H1 (cell line): ENCODE results near the gene FERMT2. TPM values are rescaled to one million over a fixed set of nuclear protein-coding genes. Genes with fewer than 3 reads are reported as not detected.

Experiments used
- CTCF ChIA-PET: fragments of 300-600 bp; sonication (Branson Sonifier 250); formaldehyde crosslinking; loops from one replicate; lab custom pipeline; 2021; ENCODE audit not compliant: partially characterized antibody; lab: Charles Lee
- POLR2A ChIA-PET: fragments of 300-600 bp; sonication (Branson Sonifier 250); formaldehyde crosslinking; loops from one replicate; lab custom pipeline; 2021; ENCODE audit warnings: inconsistent platforms; ENCODE audit not compliant: partially characterized antibody; lab: Charles Lee
- DNase-seq, 2 experiments: peaks; one replicate each; pipeline versions ENCODE4 v3.0.0 to v3.0.0-alpha.2; 2010 to 2022; ENCODE audit warnings: low spot score in 2 of 2, low read depth in 1 of 2, mixed read lengths in 1 of 2
- FAIRE-seq: peaks from 2 replicates; lab custom pipeline; 2011; peaks lifted over from hg19 to GRCh38; lab: Jason Lieb, UNC
- H2AFZ ChIP-seq: 2 replicates; pipeline ENCODE4 v1.8.1; 2012; ENCODE audit warnings: low read length, inconsistent platforms
- H2AK5ac ChIP-seq: 2 replicates; pipeline ENCODE4 v1.6.1; 2013; ENCODE audit warnings: low read depth, low read length
- H2BK120ac ChIP-seq: replicated peaks from 2 replicates; pipeline ENCODE3; 2013; ENCODE audit warnings: low read depth, low read length, inconsistent platforms
- H2BK12ac ChIP-seq: 2 replicates; pipeline ENCODE4 v1.6.1; 2013; ENCODE audit warnings: low read depth, low read length
- H2BK15ac ChIP-seq: 2 replicates; pipeline ENCODE4 v1.6.1; 2013; ENCODE audit warnings: low read length
- H2BK20ac ChIP-seq: 2 replicates; pipeline ENCODE4 v1.6.1; 2013; ENCODE audit warnings: low read length
- H2BK5ac ChIP-seq: 2 replicates; pipeline ENCODE4 v1.6.1; 2013; ENCODE audit warnings: low read depth, low read length
- H3K14ac ChIP-seq: 2 replicates; pipeline ENCODE4 v1.6.1; 2013; ENCODE audit warnings: inconsistent platforms; ENCODE audit not compliant: insufficient read length
- H3K18ac ChIP-seq: 2 replicates; pipeline ENCODE4 v1.6.1; 2013; ENCODE audit warnings: low read length; ENCODE audit errors: extremely low read depth
- H3K23ac ChIP-seq: 2 replicates; pipeline ENCODE4 v1.6.1; 2013; ENCODE audit warnings: inconsistent platforms; ENCODE audit not compliant: insufficient read length
- H3K23me2 ChIP-seq: 2 replicates; pipeline ENCODE4 v1.6.1; 2013; ENCODE audit warnings: low read depth, low read length
- H3K27ac ChIP-seq: 2 replicates; pipeline ENCODE4 v1.6.1; 2011; ENCODE audit warnings: low read depth, low read length, inconsistent platforms
- H3K27me3 ChIP-seq, 4 experiments: replicated peaks in 1 of 4; 1 replicate in 1 of 4; 2 replicates in 3 of 4; pipeline versions ENCODE4 v1.6.1 to v1.8.1; 2011 to 2013; ENCODE audit warnings: low read length in 3 of 4, mild to moderate bottlenecking in 3 of 4, inconsistent platforms in 2 of 4, mixed read lengths in 2 of 4, moderate library complexity in 1 of 4; ENCODE audit not compliant: control insufficient read depth in 3 of 4, insufficient read depth in 3 of 4; ENCODE audit errors: extremely low read depth in 1 of 4
- H3K36me3 ChIP-seq, 4 experiments: 2 replicates each; pipeline versions ENCODE4 v1.6.1 to v1.8.1; 2011 to 2013; ENCODE audit warnings: mild to moderate bottlenecking in 4 of 4, low read length in 3 of 4, moderate library complexity in 2 of 4, control low read depth in 1 of 4, inconsistent platforms in 1 of 4; ENCODE audit not compliant: insufficient read depth in 4 of 4, control insufficient read depth in 2 of 4
- H3K4ac ChIP-seq: replicated peaks from 2 replicates; pipeline ENCODE3; 2013; ENCODE audit warnings: low read length, low read depth, mixed read lengths, inconsistent platforms; ENCODE audit not compliant: insufficient read length
- H3K4me1 ChIP-seq, 4 experiments: replicated peaks in 1 of 4; 1 replicate in 1 of 4; 2 replicates in 3 of 4; pipeline versions ENCODE4 v1.6.1 to v1.8.1; 2011 to 2013; ENCODE audit warnings: low read length in 3 of 4, inconsistent platforms in 2 of 4, mixed read lengths in 1 of 4; ENCODE audit not compliant: insufficient read depth in 4 of 4, control insufficient read depth in 3 of 4
- H3K4me2 ChIP-seq, 2 experiments: 2 replicates each; pipeline versions ENCODE4 v1.6.1 to v1.8.1; 2011 to 2013; ENCODE audit warnings: low read depth in 2 of 2, low read length in 2 of 2, control low read depth in 1 of 2, inconsistent platforms in 1 of 2, mild to moderate bottlenecking in 1 of 2; ENCODE audit not compliant: insufficient read depth in 1 of 2
- H3K4me3 ChIP-seq, 4 experiments: fragments of 200-600, 300-600 bp in 1 of 4; sonication (generic), shearing (Covaris generic), sonication (Bioruptor Twin) in 1 of 4; 2 replicates each; pipeline versions ENCODE4 v1.5.1 to v1.8.1; 2011 to 2016; ENCODE audit warnings: low read length in 4 of 4, low read depth in 3 of 4, control low read depth in 2 of 4, inconsistent platforms in 2 of 4, mild to moderate bottlenecking in 2 of 4, mixed read lengths in 1 of 4, moderate library complexity in 1 of 4; ENCODE audit not compliant: insufficient read depth in 2 of 4; ENCODE audit errors: extremely low read depth in 1 of 4
- H3K56ac ChIP-seq: replicated peaks from 2 replicates; pipeline ENCODE3; 2013; ENCODE audit warnings: low read depth, mild to moderate bottlenecking, mixed read lengths, low read length, inconsistent platforms; ENCODE audit not compliant: insufficient read length
- H3K79me1 ChIP-seq: 2 replicates; pipeline ENCODE4 v1.6.1; 2013; ENCODE audit warnings: low read depth, low read length, control low read depth
- H3K79me2 ChIP-seq, 2 experiments: 2 replicates each; pipeline versions ENCODE4 v1.6.1 to v1.8.1; 2012 to 2013; ENCODE audit warnings: low read length in 2 of 2, mild to moderate bottlenecking in 2 of 2, inconsistent platforms in 1 of 2; ENCODE audit not compliant: insufficient read depth in 2 of 2, control insufficient read depth in 1 of 2
- H3K9ac ChIP-seq, 4 experiments: replicated peaks in 1 of 4; 1 replicate in 1 of 4; 2 replicates in 3 of 4; pipeline versions ENCODE4 v1.6.1 to v1.8.1; 2011 to 2013; ENCODE audit warnings: low read depth in 3 of 4, low read length in 3 of 4, control low read depth in 2 of 4, mild to moderate bottlenecking in 2 of 4, moderate library complexity in 2 of 4, inconsistent platforms in 1 of 4; ENCODE audit errors: extremely low read depth in 1 of 4
- H3K9me3 ChIP-seq, 2 experiments: 2 replicates each; pipeline versions ENCODE4 v1.6.1 to v1.8.1; 2012 to 2013; ENCODE audit warnings: mild to moderate bottlenecking in 2 of 2, moderate library complexity in 2 of 2, control low read depth in 1 of 2, inconsistent platforms in 1 of 2, low read depth in 1 of 2, low read length in 1 of 2, mixed read lengths in 1 of 2; ENCODE audit not compliant: insufficient read depth in 2 of 2
- H4K20me1 ChIP-seq, 2 experiments: replicated peaks in 1 of 2; 2 replicates each; pipeline versions ENCODE3 to v1.8.1; 2011 to 2013; ENCODE audit warnings: inconsistent platforms in 2 of 2, low read length in 2 of 2, mild to moderate bottlenecking in 1 of 2; ENCODE audit not compliant: insufficient read depth in 2 of 2, control insufficient read depth in 1 of 2
- H4K5ac ChIP-seq: 2 replicates; pipeline ENCODE4 v1.6.1; 2013; ENCODE audit warnings: low read length, low read depth, mixed read lengths, inconsistent platforms; ENCODE audit not compliant: insufficient read length
- H4K8ac ChIP-seq: 2 replicates; pipeline ENCODE4 v1.8.0; 2013; ENCODE audit warnings: mild to moderate bottlenecking, moderate library complexity, low read length, inconsistent platforms; ENCODE audit not compliant: insufficient read depth; ENCODE audit errors: extremely low read depth
- H4K91ac ChIP-seq: replicated peaks from 2 replicates; pipeline ENCODE3; 2013; ENCODE audit warnings: low read length, mixed read lengths, inconsistent platforms; ENCODE audit not compliant: insufficient read length
- BCL11A ChIP-seq, 2 experiments: IDR thresholded peaks; one replicate each; pipeline ENCODE4 v1.6.1; 2011; ENCODE audit warnings: low read depth in 2 of 2, low read length in 2 of 2, mild to moderate bottlenecking in 2 of 2
- CBX8 ChIP-seq: fragments of 300-800, 300-1000 bp; sonication (generic); IDR thresholded peaks from 2 replicates; pipeline ENCODE4 v1.7.1; 2016; ENCODE audit warnings: low read depth, low read length, borderline replicate concordance
- EP300 ChIP-seq, 2 experiments: IDR thresholded peaks; 1 replicate in 1 of 2; 2 replicates in 1 of 2; pipeline ENCODE4 v1.6.1; 2011 to 2012; ENCODE audit warnings: low read depth in 2 of 2, low read length in 2 of 2, mild to moderate bottlenecking in 2 of 2, borderline replicate concordance in 1 of 2, inconsistent platforms in 1 of 2, moderate library complexity in 1 of 2
- HDAC2 ChIP-seq, 2 experiments: fragments of 300-600 bp in 1 of 2; sonication (generic) in 1 of 2; IDR thresholded peaks; 2 replicates each; pipeline ENCODE4 v1.6.1; 2011 to 2012; ENCODE audit warnings: low read depth in 2 of 2, low read length in 2 of 2, mild to moderate bottlenecking in 2 of 2, moderate library complexity in 2 of 2, borderline replicate concordance in 1 of 2, inconsistent platforms in 1 of 2
- KDM1A ChIP-seq: fragments of 200-600, 300-600 bp; sonication (generic); IDR thresholded peaks from 2 replicates; pipeline ENCODE4 v1.7.1; 2016; ENCODE audit warnings: mild to moderate bottlenecking, low read length, borderline replicate concordance
- MAFK ChIP-seq: IDR thresholded peaks from 2 replicates; pipeline ENCODE4 v1.6.1; 2012; ENCODE audit warnings: low read depth, mild to moderate bottlenecking, improper control_type of control experiment, low read length
- POU5F1 ChIP-seq: IDR thresholded peaks from 2 replicates; pipeline ENCODE4 v1.6.1; 2011; ENCODE audit warnings: low read depth, mild to moderate bottlenecking, low read length, moderate library complexity
- RBBP5 ChIP-seq: IDR thresholded peaks from 2 replicates; pipeline ENCODE4 v1.7.1; 2012; ENCODE audit warnings: low read depth, mild to moderate bottlenecking, inconsistent platforms, low read length, moderate library complexity, borderline replicate concordance
- RFX5 ChIP-seq: IDR thresholded peaks from 2 replicates; pipeline ENCODE4 v1.6.1; 2011; ENCODE audit warnings: low read depth, low read length, improper control_type of control experiment, borderline replicate concordance
- SP2 ChIP-seq: IDR thresholded peaks from 2 replicates; pipeline ENCODE4 v1.6.1; 2012; ENCODE audit warnings: mild to moderate bottlenecking, low read length, inconsistent platforms
- TBP ChIP-seq: IDR thresholded peaks from 2 replicates; pipeline ENCODE4 v1.6.1; 2011; ENCODE audit warnings: low read depth, low read length, improper control_type of control experiment
- WGBS, 2 experiments: shearing (Covaris generic) in 1 of 2; methylation state at CpG; one replicate each; pipeline versions ENCODE4 v1.1.6 to v1.1.7; 2013 to 2015; ENCODE audit warnings: low lambda C conversion rate in 2 of 2, mixed read lengths in 2 of 2, inconsistent platforms in 1 of 2, low coverage in 1 of 2, missing lambda C conversion rate in 1 of 2; ENCODE audit not compliant: insufficient replicate concordance in 2 of 2, insufficient coverage in 1 of 2, insufficient read length in 1 of 2; ENCODE audit errors: extremely low coverage in 1 of 2, missing lambda C conversion rate in 1 of 2; 5-methylcytosine and 5-hydroxymethylcytosine counted together
- polyA plus RNA-seq, 7 experiments: library from polyadenylated mRNA; depleted of rRNA in 3 of 7; stranded (reverse) in 5 of 7; unstranded in 2 of 7; fragments of >200 nt in 5 of 7; fragments of 200-250 nt in 2 of 7; gene quantifications; 1 replicate in 5 of 7; 2 replicates in 1 of 7; 4 replicates in 1 of 7; pipeline versions ENCODE4 v1.2.1 to v1.2.3, GENCODE V29; 2011 to 2013; ENCODE audit warnings: missing spikeins in 2 of 7, mixed read lengths in 2 of 7
- total RNA-seq: library from RNA; stranded (reverse); fragmentation: NEBNext Ultra II Directional; extraction: Animal tissue kit (Norgen Biotek cat#: 25700); gene quantifications from 2 replicates; pipeline ENCODE4 v1.2.1, GENCODE V29; 2021

The FERMT2 gene
- total and polyA plus RNA-seq, 2 of the 8 experiments (the other 6 are each of a cell fraction or from before 2014, with no cell fraction given): 53.3 to 142 TPM

DNA sequence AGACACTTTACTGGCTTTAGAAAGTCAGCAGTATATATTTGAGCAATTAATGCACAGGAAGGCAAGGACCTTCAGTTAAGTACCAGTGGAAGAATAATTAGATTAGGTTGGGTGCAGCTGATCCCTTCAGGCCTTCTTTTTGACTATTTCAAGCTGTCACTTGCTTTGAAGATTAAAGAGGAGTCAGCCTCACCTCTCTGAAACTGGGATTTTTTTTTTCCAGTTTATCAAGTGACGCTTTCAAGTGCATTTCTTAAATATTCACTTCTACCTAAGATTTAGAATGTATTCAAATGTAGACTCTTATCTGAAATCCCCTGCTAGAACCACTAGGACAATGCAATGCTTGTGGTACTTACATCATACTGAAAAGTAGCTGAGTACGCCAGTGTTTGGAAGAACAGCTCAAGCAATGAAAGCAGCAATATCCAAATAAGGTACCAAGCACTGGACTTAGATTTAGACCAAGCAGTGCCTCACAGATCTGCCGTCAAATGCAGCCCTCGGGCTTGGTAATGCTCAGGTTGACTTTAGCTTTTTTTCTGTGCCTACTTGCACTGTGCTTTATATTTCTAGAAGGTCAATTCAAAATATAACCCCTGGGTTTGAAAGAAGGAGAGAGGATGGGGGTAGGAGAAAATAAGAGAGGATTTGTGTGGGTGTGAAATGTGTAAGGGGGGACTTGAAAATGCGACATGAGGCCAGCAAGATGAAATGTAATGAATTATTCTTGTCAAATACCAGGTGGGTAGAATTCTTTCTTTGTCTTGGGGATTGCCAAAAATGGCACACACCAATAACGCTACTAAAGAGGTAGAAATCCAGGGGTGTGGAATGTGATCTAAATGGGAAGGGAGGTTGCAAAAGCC, 3.7 kb upstream of the FERMT2 start:
- Histone ChIP-seq H3K23ac (no peak overlapping the region), H3K56ac (no peak overlapping the region), H4K8ac (no peak overlapping the region), H2BK120ac (no peak overlapping the region), H3K4ac (no peak overlapping the region), H3K14ac (no peak overlapping the region), H2BK20ac (no peak overlapping the region), H3K9me3 (peaks cover 4 to 9% of the 10 kb centered on the region in 2 experiments; a peak in 2 of 4 replicates), H3K27ac (no peak overlapping the region), H3K4me1 (peaks cover 3 to 5% (median 5%) of the 10 kb centered on the region in 4 experiments; a peak in 5 of 7 replicates), H2BK15ac (no peak overlapping the region), H4K91ac (peak overlapping the region; percentile 25), H3K27me3 (no peaks in the 10 kb centered on the region), H4K20me1 (peaks cover 2 to 3% of the 10 kb centered on the region in 2 experiments), H3K23me2 (peaks cover 7% of the 10 kb centered on the region), H3K4me2 (peak overlapping the region in 1 of 2 experiments; percentile 5; a peak in 1 of 4 replicates), H3K18ac (no peak overlapping the region; the same call in 1 of the 2 replicates), H3K4me3 (no peak overlapping the region; a peak in 1 of 8 replicates), H2BK5ac (no peak overlapping the region; the same call in 1 of the 2 replicates), H2BK12ac (no peak overlapping the region), H2AFZ (peak overlapping the region; percentile 60), H4K5ac (no peak overlapping the region), H3K36me3 (no peaks in the 10 kb centered on the region; a peak in 1 of 8 replicates), H2AK5ac (no peak overlapping the region), H3K79me1 (no peaks in the 10 kb centered on the region), H3K9ac (peak overlapping the region in 1 of 4 experiments; percentile 16; a peak in 1 of 7 replicates), H3K79me2 (peaks cover 3 to 9% of the 10 kb centered on the region in 2 experiments; a peak in 3 of 4 replicates)
- ChIA-PET CTCF (interaction anchor here (0.8 to 1.1 kb wide), 3 partner anchors 9 to 222 kb away, joined by 3 read pairs; no protein-coding TSS in a partner anchor), POLR2A (interaction anchor here (0.6 to 1.4 kb wide), 7 partner anchors 10 to 247 kb away, joined by 3 to 4 read pairs (median 4); no protein-coding TSS in a partner anchor)
- 75 to 100% methylated on average over 1 to 6 of the region's 6 CpGs for WGBS, 2 experiments
- DNase-seq: no peak
- no peak for FAIRE-seq
- no peak for TF ChIP-seq EP300 (IDR thresholded peaks at IDR 0.05; ENCODE audit: borderline replicate concordance in 1 of 2, low read depth in 2 of 2, low read length in 2 of 2)
- TF ChIP-seq RBBP5: no peak
- no peak for TF ChIP-seq MAFK
- TF ChIP-seq BCL11A (IDR thresholded peaks at IDR 0.05; ENCODE audit: low read depth in 2 of 2, low read length in 2 of 2): no peak
- no peak for TF ChIP-seq CBX8
- no peak for TF ChIP-seq TBP
- TF ChIP-seq RFX5: no peak
- TF ChIP-seq POU5F1: no peak
- TF ChIP-seq KDM1A: no peak
- TF ChIP-seq SP2: no peak
- TF ChIP-seq HDAC2 (IDR thresholded peaks at IDR 0.05; ENCODE audit: borderline replicate concordance in 1 of 2, low read depth in 2 of 2, low read length in 2 of 2): no peak
